Stimulated activated CD4-positive, alpha-beta T cell treated with anti-CD3 and anti-CD28 coated beads, TNF-alpha, amount 100 ng/mL, for 48 hours (primary cell): Measurements from ENCODE around the gene PRR11.
"Not testable (repeated sequence)": the region's sequence is repeated elsewhere in the genome, so short reads cannot be mapped to it uniquely, and the experiment has no call there.

ENCODE experiments used
- DNase-seq, 3 donors: peaks; one replicate each; pipeline ENCODE4 v3.0.0-alpha.2; 2020; ENCODE audit warnings: low read depth in 3 of 3

The PRR11 gene

GRCh38 chr17:59155439-59156177, at the start of gene PRR11:
Gene PRR11, plus strand, starts transcription at chr17:59155746. Its CDS starts 14,007 bp downstream, at chr17:59169753.
- peak; percentile 80 to 90 (median 82) for DNase-seq

GRCh38 chr17:59105852-59106462, 49.6 kb upstream of the PRR11 start:
- DNase-seq = peak; percentile 39 to 58 (median 43)

- DNase-seq = peak; percentile 95 to 99 (median 97)
These were observed 48.9 kb upstream of the PRR11 start, which contains the start of gene TRIM37 for GRCh38 chr17:59106463-59107305. Gene TRIM37, minus strand, starts transcription at chr17:59106880. Its CDS starts 419 bp downstream, at chr17:59106461.

GRCh38 chr17:59107306-59107670, 48.3 kb upstream of the PRR11 start:
- DNase-seq = peak in 1 of 3 donors; percentile 0

GRCh38 chr17:59108400-59109102, 47.0 kb upstream of the PRR11 start:
- no peak for DNase-seq

GRCh38 chr17:59110973-59111372, 44.6 kb upstream of the PRR11 start:
- no peak for DNase-seq

- DNase-seq = no peak
These were observed 44.0 kb upstream of the PRR11 start for GRCh38 chr17:59111539-59111938.

GRCh38 chr17:59115474-59115873, 40.1 kb upstream of the PRR11 start:
- no peak for DNase-seq

GRCh38 chr17:59121901-59122480, 33.6 kb upstream of the PRR11 start:
- no peak for DNase-seq

GRCh38 chr17:59124665-59125064, 30.9 kb upstream of the PRR11 start:
- DNase-seq = no peak

GRCh38 chr17:59126809-59127417, 28.6 kb upstream of the PRR11 start:
- no peak for DNase-seq

- no peak for DNase-seq
These were observed 25.7 kb upstream of the PRR11 start for GRCh38 chr17:59129814-59130213.

- no peak for DNase-seq
These were observed 24.4 kb upstream of the PRR11 start for GRCh38 chr17:59131131-59131530.

GRCh38 chr17:59138339-59138738, 17.2 kb upstream of the PRR11 start:
- DNase-seq = not testable (repeated sequence)

GRCh38 chr17:59139939-59140338, 15.6 kb upstream of the PRR11 start:
- DNase-seq = no peak

- DNase-seq = no peak
These were observed 13.7 kb upstream of the PRR11 start for GRCh38 chr17:59141860-59142259.

- no peak for DNase-seq
These were observed 9.9 kb upstream of the PRR11 start for GRCh38 chr17:59145571-59146096.

- DNase-seq = no peak
These were observed 6.5 kb upstream of the PRR11 start for GRCh38 chr17:59149051-59149450.

GRCh38 chr17:59149841-59150511, 5.6 kb upstream of the PRR11 start:
- no peak for DNase-seq

- DNase-seq = no peak
These were observed 4.5 kb upstream of the PRR11 start for GRCh38 chr17:59151006-59151405.
